ENCODE data around the gene SLAIN1. TPM values are rescaled to one million over a fixed set of nuclear protein-coding genes. Genes with fewer than 3 reads are reported as not detected.

Gene SLAIN1
- total and polyA plus RNA-seq, 2 of the 8 experiments (the other 6 are each of a cell fraction or from before 2014, with no cell fraction given), result 35.0 to 37.7 TPM

- H3K79me2 ChIP-seq (ENCODE audit: control insufficient read depth in 1 of 2, insufficient read depth in 2 of 2, low read length in 2 of 2), result peaks cover 0 to 84% of the 10 kb centered on the region in 2 experiments; a peak in 3 of 4 replicates
- POLR2A ChIA-PET (ENCODE audit: partially characterized antibody), result no interaction called here
- TF ChIP-seq JUN (IDR thresholded peaks at IDR 0.05; ENCODE audit: low read depth, low read length) (no peak), ASH2L (IDR thresholded peaks at IDR 0.05; ENCODE audit: low read length) (no peak), PHF8 (conservative IDR thresholded peaks at IDR 0.05; ENCODE audit: low read depth, low read length) (no peak), CHD2 (IDR thresholded peaks at IDR 0.05; ENCODE audit: low read length) (no peak), TAF7 (optimal IDR thresholded peaks at IDR 0.05; ENCODE audit: borderline replicate concordance, low read depth, low read length) (no peak), POU5F1 (IDR thresholded peaks at IDR 0.05; ENCODE audit: low read depth, low read length) (no peak), ZNF274 (IDR thresholded peaks at IDR 0.05; ENCODE audit: borderline replicate concordance, extremely low read depth, low read length) (no peak), EZH2 (IDR thresholded peaks at IDR 0.05; ENCODE audit: low read depth, low read length, severe bottlenecking) (no peak), BCL11A (IDR thresholded peaks at IDR 0.05; ENCODE audit: low read depth in 2 of 2, low read length in 2 of 2) (no peak), SP4 (IDR thresholded peaks at IDR 0.05; ENCODE audit: low read length) (no peak), RBBP5 (IDR thresholded peaks at IDR 0.05; ENCODE audit: borderline replicate concordance, low read depth, low read length) (no peak), CTCF (IDR thresholded peaks at IDR 0.05; ENCODE audit: control extremely low read depth in 1 of 3, insufficient read depth in 1 of 3, low read depth in 1 of 3, low read length in 3 of 3) (no peak)
Measured at GRCh38 chr13:77703408-77703807, 5.9 kb downstream of the SLAIN1 start.

More at GRCh38 chr13:77703408-77703807, 5.9 kb downstream of the SLAIN1 start:
- Histone ChIP-seq H2BK5ac (ENCODE audit: low read depth, low read length) (no peak overlapping the region), H3K23me2 (ENCODE audit: low read depth, low read length) (peaks cover 4% of the 10 kb centered on the region), H3K56ac (replicated peaks; ENCODE audit: insufficient read length, low read depth, low read length) (no peak overlapping the region), H4K20me1 (replicated peaks in 1 of 2; ENCODE audit: control insufficient read depth in 1 of 2, insufficient read depth in 2 of 2, low read length in 2 of 2) (peaks cover 8 to 16% of the 10 kb centered on the region in 2 experiments), H3K9me3 (ENCODE audit: insufficient read depth in 2 of 2, low read depth in 1 of 2, low read length in 1 of 2) (peaks cover 10% of the 10 kb centered on the region in 2 experiments; a peak in 3 of 4 replicates), H4K91ac (replicated peaks; ENCODE audit: insufficient read length, low read length) (no peak overlapping the region), H4K8ac (ENCODE audit: extremely low read depth, insufficient read depth, low read length) (no peak overlapping the region), H3K9ac (replicated peaks in 1 of 4; ENCODE audit: extremely low read depth in 1 of 4, low read depth in 3 of 4, low read length in 3 of 4) (no peak overlapping the region), H3K23ac (ENCODE audit: insufficient read length) (no peak overlapping the region), H3K4me1 (replicated peaks in 1 of 4; ENCODE audit: control insufficient read depth in 3 of 4, insufficient read depth in 4 of 4, low read length in 3 of 4) (0 out of 7 replicates have a peak, but pooled peaks cover 0 to 3% (median 0%) of the 10 kb centered on the region in 4 experiments), H3K4ac (replicated peaks; ENCODE audit: insufficient read length, low read depth, low read length) (no peak overlapping the region), H3K4me2 (ENCODE audit: insufficient read depth in 1 of 2, low read depth in 2 of 2, low read length in 2 of 2) (no peak overlapping the region), H3K4me3 (ENCODE audit: extremely low read depth in 1 of 4, insufficient read depth in 2 of 4, low read depth in 3 of 4, low read length in 4 of 4) (no peak overlapping the region), H3K18ac (ENCODE audit: extremely low read depth, low read length) (no peak overlapping the region), H3K27me3 (replicated peaks in 1 of 4; ENCODE audit: control insufficient read depth in 3 of 4, extremely low read depth in 1 of 4, insufficient read depth in 3 of 4, low read length in 3 of 4) (no peaks in the 10 kb centered on the region), H2BK120ac (replicated peaks; ENCODE audit: low read depth, low read length) (no peak overlapping the region), H3K14ac (ENCODE audit: insufficient read length) (no peak overlapping the region), H2BK20ac (ENCODE audit: low read length) (no peak overlapping the region), H3K36me3 (ENCODE audit: control insufficient read depth in 2 of 4, insufficient read depth in 4 of 4, low read length in 3 of 4) (peaks cover 0 to 15% (median 7%) of the 10 kb centered on the region in 4 experiments; a peak in 5 of 8 replicates), H3K27ac (ENCODE audit: low read depth, low read length) (no peak overlapping the region), H4K5ac (ENCODE audit: insufficient read length, low read depth, low read length) (no peak overlapping the region), H2BK15ac (ENCODE audit: low read length) (no peak overlapping the region), H2BK12ac (ENCODE audit: low read depth, low read length) (no peak overlapping the region), H2AK5ac (ENCODE audit: low read depth, low read length) (no peak overlapping the region), H3K79me1 (ENCODE audit: low read depth, low read length) (no peaks in the 10 kb centered on the region; the same call in 1 of the 2 replicates), H2AFZ (ENCODE audit: low read length) (no peak overlapping the region)
- DNase-seq (ENCODE audit: low read depth in 1 of 2, low spot score in 2 of 2) (no peak), FAIRE-seq (peak; percentile 39)
- CTCF ChIA-PET (ENCODE audit: partially characterized antibody), result no interaction called here
- 89% methylated on average over 5 of the region's 5 CpGs; no CpG with 5 or more reads in 1 of the 2 experiments for WGBS, 2 experiments (ENCODE audit: extremely low coverage in 1 of 2, insufficient coverage in 1 of 2, insufficient read length in 1 of 2, insufficient replicate concordance in 2 of 2, low coverage in 1 of 2, low lambda C conversion rate in 2 of 2, missing lambda C conversion rate in 1 of 2)

Data from H1 (cell line).